Mesothelial cell of epicardium (in vitro differentiated cells): Measurements from ENCODE around the gene FADS2. TPM values are rescaled to one million over a fixed set of nuclear protein-coding genes. Genes with fewer than 3 reads are reported as not detected.

Experiments
- DNase-seq, 2 experiments: peaks; one replicate each; pipeline ENCODE4 v3.0.0; 2021; ENCODE audit warnings: low spot score in 2 of 2; ENCODE audit not compliant: unreplicated experiment in 2 of 2
- H3K27ac Mint-ChIP-seq: 2 replicates; pipeline ENCODE4 v1.8.0; 2021; ENCODE audit warnings: mixed read lengths
- H3K27me3 Mint-ChIP-seq: 2 replicates; pipeline ENCODE4 v1.8.0; 2021; ENCODE audit warnings: low read depth, mixed read lengths
- H3K36me3 Mint-ChIP-seq: 2 replicates; pipeline ENCODE4 v1.8.0; 2021; ENCODE audit warnings: mixed read lengths
- H3K4me1 Mint-ChIP-seq: 2 replicates; pipeline ENCODE4 v1.8.0; 2021; ENCODE audit warnings: mixed read lengths
- H3K4me3 Mint-ChIP-seq: 2 replicates; pipeline ENCODE4 v1.8.0; 2021; ENCODE audit warnings: mild to moderate bottlenecking, moderate library complexity, mixed read lengths
- H3K9me3 Mint-ChIP-seq: 2 replicates; pipeline ENCODE4 v1.8.0; 2021; ENCODE audit warnings: mixed read lengths
- CTCF ChIP-seq: fragments of 200-600 bp; sonication (generic); IDR thresholded peaks from one replicate; pipeline ENCODE4 v1.5.0; 2021; ENCODE audit warnings: antibody characterized with exemption; ENCODE audit not compliant: unreplicated experiment
- total RNA-seq: library from RNA; stranded (reverse); gene quantifications from 3 replicates; pipeline ENCODE4 v1.2.1, GENCODE V29; 2021

FADS2 gene
- total RNA-seq, 1 donor from 2014 or later, result 337 TPM

GRCh38 chr11:61844909-61845565 lies 16.9 kb downstream of the FADS2 start:
- no peaks in the 10 kb centered on the region for H3K27me3 Mint-ChIP-seq
- peaks cover 48% of the 10 kb centered on the region for H3K36me3 Mint-ChIP-seq
- no peak for DNase-seq
- TF ChIP-seq CTCF, result no peak
- H3K4me3 Mint-ChIP-seq, result no peak overlapping the region
- H3K9me3 Mint-ChIP-seq, result no peaks in the 10 kb centered on the region
- H3K4me1 Mint-ChIP-seq, result no peaks in the 10 kb centered on the region
- peak overlapping the region; percentile 25 for H3K27ac Mint-ChIP-seq

- DNase-seq, result no peak
- Mint-ChIP-seq H3K4me1 (no peaks in the 10 kb centered on the region), H3K9me3 (no peaks in the 10 kb centered on the region), H3K4me3 (no peak overlapping the region), H3K27me3 (no peaks in the 10 kb centered on the region), H3K36me3 (peaks cover 41% of the 10 kb centered on the region), H3K27ac (peak overlapping the region; percentile 25)
- no peak for TF ChIP-seq CTCF
Measured at GRCh38 chr11:61846362-61847020, 18.4 kb downstream of the FADS2 start.

- Mint-ChIP-seq H3K27ac (no peak overlapping the region), H3K9me3 (no peaks in the 10 kb centered on the region), H3K27me3 (no peaks in the 10 kb centered on the region), H3K4me1 (no peaks in the 10 kb centered on the region), H3K36me3 (peaks cover 37% of the 10 kb centered on the region), H3K4me3 (no peak overlapping the region)
- no peak for DNase-seq
- no peak for TF ChIP-seq CTCF
Measured at GRCh38 chr11:61847914-61848581, 19.9 kb downstream of the FADS2 start.

GRCh38 chr11:61848631-61849030 lies 20.5 kb downstream of the FADS2 start:
- H3K4me3 Mint-ChIP-seq, result no peak overlapping the region
- no peaks in the 10 kb centered on the region for H3K4me1 Mint-ChIP-seq
- no peaks in the 10 kb centered on the region for H3K27me3 Mint-ChIP-seq
- H3K36me3 Mint-ChIP-seq, result peaks cover 34% of the 10 kb centered on the region
- TF ChIP-seq CTCF, result no peak
- H3K27ac Mint-ChIP-seq, result no peak overlapping the region
- no peak for DNase-seq
- no peaks in the 10 kb centered on the region for H3K9me3 Mint-ChIP-seq

GRCh38 chr11:61850687-61851086 lies 22.6 kb downstream of the FADS2 start:
- TF ChIP-seq CTCF, result no peak
- H3K4me1 Mint-ChIP-seq, result no peaks in the 10 kb centered on the region
- H3K9me3 Mint-ChIP-seq, result no peaks in the 10 kb centered on the region
- H3K27me3 Mint-ChIP-seq, result no peaks in the 10 kb centered on the region
- no peak overlapping the region for H3K4me3 Mint-ChIP-seq
- peaks cover 33% of the 10 kb centered on the region for H3K36me3 Mint-ChIP-seq
- no peak overlapping the region for H3K27ac Mint-ChIP-seq
- no peak for DNase-seq
